A172 (cell line): ENCODE measurements around the gene PIK3AP1. TPM values are rescaled to one million over a fixed set of nuclear protein-coding genes. Genes with fewer than 3 reads are reported as not detected.
A peak's percentile ranks its signal among the peaks of the same experiment; 100 is the strongest.
"Not testable (repeated sequence)": the region's sequence is repeated elsewhere in the genome, so short reads cannot be mapped to it uniquely, and the experiment has no call there.

Experiments
- DNase-seq: peaks from one replicate; pipeline ENCODE4 v3.0.0-alpha.2; 2015; ENCODE audit warnings: low spot score
- total RNA-seq: library from RNA; depleted of rRNA; stranded (reverse); fragments of >200 nt; shearing (Covaris generic); gene quantifications from 2 replicates; pipeline ENCODE4 v1.2.3, GENCODE V29; 2014

PIK3AP1 gene
- total RNA-seq, 1 experiment from 2014 or later: 17.2 TPM

- DNase-seq: no peak
Measured at GRCh38 chr10:96579133-96579532, 141.2 kb downstream of the PIK3AP1 start.

- DNase-seq: no peak
Measured at GRCh38 chr10:96578633-96579032, 141.7 kb downstream of the PIK3AP1 start.

GRCh38 chr10:96578022-96578421, 142.3 kb downstream of the PIK3AP1 start:
- DNase-seq: no peak

GRCh38 chr10:96577069-96577468, 143.2 kb downstream of the PIK3AP1 start:
- DNase-seq: no peak

- no peak for DNase-seq
Measured at GRCh38 chr10:96576277-96576980, 143.9 kb downstream of the PIK3AP1 start.

- DNase-seq: not testable (repeated sequence)
Measured at GRCh38 chr10:96574564-96574963, 145.8 kb downstream of the PIK3AP1 start.

- no peak for DNase-seq
Measured at GRCh38 chr10:96573036-96573435, 147.3 kb downstream of the PIK3AP1 start.

GRCh38 chr10:96570983-96571964, 149.0 kb downstream of the PIK3AP1 start:
- no peak for DNase-seq

GRCh38 chr10:96570511-96570910, 149.8 kb downstream of the PIK3AP1 start:
- no peak for DNase-seq

- DNase-seq: no peak
Measured at GRCh38 chr10:96568402-96568801, 151.9 kb downstream of the PIK3AP1 start.

GRCh38 chr10:96565774-96566173, 154.5 kb downstream of the PIK3AP1 start:
- DNase-seq: peak; percentile 73

- DNase-seq: no peak
Measured at GRCh38 chr10:96560966-96561887, 159.1 kb downstream of the PIK3AP1 start.

- DNase-seq: no peak
Measured at GRCh38 chr10:96560489-96560888, 159.8 kb downstream of the PIK3AP1 start.

- peak; percentile 10 for DNase-seq
Measured at GRCh38 chr10:96556003-96556402, 164.3 kb downstream of the PIK3AP1 start.

- no peak for DNase-seq
Measured at GRCh38 chr10:96555330-96555729, 165.0 kb downstream of the PIK3AP1 start.

- DNase-seq: no peak
Measured at GRCh38 chr10:96548589-96548988, 171.7 kb downstream of the PIK3AP1 start.

GRCh38 chr10:96545558-96545957, 174.8 kb downstream of the PIK3AP1 start:
- not testable (repeated sequence) for DNase-seq
